GM04504 (cell line): ENCODE measurements around the gene AKAP9.
A peak's percentile ranks its signal among the peaks of the same experiment; 100 is the strongest.
"Not testable (repeated sequence)": the region's sequence is repeated elsewhere in the genome, so short reads cannot be mapped to it uniquely, and the experiment has no call there.

ENCODE experiments used
- DNase-seq: peaks from one replicate; pipeline ENCODE4 v3.0.0-alpha.2; 2012; ENCODE audit warnings: low read depth

AKAP9 gene

DNA sequence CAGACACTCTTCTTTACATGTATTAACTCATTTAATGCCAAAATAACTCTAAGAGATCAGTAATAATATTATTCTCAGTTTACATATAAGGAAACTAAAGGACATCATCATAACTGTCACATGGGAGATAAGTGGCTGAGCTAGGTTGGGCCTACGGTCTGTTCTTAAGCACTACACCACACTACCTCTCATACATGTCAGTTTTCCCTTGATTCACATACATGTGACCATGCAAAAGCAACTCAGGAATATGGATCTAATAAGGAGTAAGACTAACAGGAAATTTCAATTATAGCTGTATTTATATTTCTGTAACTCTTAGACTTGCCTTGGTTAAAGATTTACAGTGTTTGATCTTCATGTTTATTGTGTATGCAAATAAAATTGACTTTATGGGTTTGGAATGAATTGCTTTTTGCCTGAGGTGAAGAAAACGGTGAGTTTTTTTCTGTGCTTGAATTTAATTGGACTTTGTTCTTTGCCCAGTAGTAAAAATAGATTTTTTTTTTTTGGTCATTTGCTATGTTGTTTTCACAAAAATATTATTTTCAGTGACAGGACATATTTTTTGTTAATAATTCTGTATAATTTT, 123.9 kb downstream of the AKAP9 start:
- no peak for DNase-seq

DNA sequence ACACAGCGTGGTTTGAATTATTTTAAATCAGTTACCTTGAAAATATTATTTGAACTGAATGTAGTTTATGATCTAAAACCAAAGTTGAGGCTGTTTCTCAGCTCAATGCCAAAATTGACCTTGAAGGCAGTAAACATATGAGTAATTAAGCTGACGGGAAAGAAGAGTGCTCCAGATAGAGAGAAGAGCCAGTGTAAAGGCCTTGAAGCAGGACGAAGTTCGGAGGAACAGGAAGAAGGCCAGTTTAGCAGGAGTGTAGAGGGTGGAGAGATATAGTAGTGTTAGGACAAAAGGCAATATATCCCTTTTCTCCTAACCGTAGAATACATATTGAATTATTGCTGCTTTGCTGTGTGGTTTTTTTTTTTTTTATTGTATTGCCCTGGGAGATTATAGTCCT, 130.4 kb downstream of the AKAP9 start:
- DNase-seq: no peak

DNA sequence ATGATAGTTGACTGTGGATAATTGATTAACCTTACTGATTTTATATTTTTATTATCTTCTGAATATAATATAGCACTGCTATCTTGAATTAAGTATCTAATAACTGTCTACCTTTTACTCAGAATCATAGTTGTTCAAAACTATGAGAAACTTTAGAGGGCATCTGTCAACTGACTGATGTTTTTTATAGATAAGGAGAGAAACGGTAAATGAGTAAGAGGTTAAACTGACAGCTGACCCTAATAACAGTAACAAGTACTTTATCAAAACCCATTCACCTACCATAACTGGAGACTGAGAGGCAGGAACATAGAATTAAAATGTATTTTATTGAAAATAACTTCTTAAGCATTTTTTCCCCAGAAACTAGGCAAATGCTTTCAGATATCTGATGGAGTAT, 131.5 kb downstream of the AKAP9 start:
- DNase-seq: no peak

DNA sequence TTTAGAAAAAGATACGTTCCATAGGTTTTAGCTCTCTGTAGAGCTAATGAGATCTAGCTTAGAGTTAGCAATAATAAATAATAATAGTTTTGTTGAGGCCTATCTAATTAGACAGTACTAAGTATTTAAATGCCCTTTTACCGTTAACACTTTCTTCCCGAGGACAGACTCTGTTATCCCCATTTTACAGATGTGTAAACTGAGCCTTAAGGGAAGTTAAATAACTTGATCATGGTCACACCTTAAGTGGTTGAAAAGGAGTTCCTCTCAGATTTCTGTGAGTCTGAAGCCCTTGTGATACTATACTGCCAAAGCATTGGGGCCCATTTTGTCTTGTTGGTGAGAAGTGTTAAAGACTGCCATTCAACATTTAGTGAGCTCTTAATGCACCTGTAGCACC, 132.0 kb downstream of the AKAP9 start:
- DNase-seq: no peak

DNA sequence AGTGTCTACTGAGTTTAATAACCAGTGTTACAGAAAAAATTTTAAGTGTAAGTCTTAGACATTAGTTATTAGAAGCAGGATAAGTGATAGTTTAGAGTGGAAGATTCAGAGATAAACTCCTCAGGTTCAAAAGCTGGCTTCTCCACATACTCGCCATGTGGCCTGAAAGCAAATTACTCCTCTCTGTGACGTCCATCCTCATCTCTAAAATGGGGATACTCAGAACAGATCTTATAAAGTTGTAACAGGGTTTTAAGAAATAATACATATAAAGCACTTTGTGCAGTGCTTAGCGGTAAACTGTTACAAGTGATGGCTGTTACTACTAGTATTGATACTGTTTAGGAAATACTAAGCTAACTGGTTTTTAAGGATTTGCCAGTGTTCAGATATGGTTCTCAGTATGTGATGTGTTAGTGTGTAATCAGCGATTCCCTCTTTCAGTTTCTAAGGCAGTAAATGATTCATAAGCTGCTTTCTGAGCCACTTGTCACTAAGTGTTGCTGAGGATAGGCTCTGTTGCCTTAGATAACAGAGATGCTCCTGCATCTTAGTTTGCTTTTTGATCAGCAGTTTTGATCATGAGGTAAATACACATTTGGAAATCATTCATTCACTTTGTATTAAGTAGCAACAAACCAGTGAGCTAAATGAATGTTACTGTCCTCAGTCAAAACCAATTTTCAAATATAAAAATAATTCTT, 134.9 kb downstream of the AKAP9 start:
- DNase-seq: no peak

DNA sequence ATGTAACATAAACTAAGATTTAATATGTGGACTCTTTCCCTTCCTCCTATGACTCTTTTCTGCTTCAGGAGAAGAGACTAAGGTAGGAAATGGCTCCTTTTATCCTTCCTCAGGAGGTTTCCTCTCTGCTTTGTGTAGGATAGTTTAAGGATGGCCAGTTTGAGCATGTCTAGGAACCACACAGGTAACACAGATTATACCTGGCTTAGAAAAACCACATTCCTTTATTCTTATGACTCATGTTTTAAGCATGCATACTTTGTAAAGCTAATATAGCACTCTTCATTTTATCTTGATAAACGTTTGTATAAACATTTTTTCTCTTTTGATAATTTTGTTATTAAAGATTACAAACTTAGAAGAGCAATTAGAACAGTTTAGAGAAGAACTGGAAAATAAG, 135.8 kb downstream of the AKAP9 start:
- DNase-seq: no peak

DNA sequence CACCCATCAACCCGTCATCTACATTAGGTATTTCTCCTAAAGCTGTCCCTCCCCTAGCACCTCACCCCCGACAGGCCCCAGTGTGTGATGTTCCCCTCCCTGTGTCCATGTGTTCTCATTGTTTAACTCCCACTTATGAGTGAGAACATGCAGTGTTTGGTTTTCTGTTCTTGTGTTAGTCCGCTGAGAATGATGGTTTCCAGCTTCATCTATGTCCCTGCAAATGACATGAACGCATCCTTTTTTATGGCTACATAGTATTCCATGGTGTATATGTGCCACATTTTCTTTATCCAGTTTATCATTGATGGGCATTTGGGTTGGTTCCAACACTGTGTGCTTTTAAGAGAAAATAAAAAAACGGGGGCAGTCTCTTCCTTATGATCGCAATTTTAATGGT, 143.3 kb downstream of the AKAP9 start:
- DNase-seq: not testable (repeated sequence)

DNA sequence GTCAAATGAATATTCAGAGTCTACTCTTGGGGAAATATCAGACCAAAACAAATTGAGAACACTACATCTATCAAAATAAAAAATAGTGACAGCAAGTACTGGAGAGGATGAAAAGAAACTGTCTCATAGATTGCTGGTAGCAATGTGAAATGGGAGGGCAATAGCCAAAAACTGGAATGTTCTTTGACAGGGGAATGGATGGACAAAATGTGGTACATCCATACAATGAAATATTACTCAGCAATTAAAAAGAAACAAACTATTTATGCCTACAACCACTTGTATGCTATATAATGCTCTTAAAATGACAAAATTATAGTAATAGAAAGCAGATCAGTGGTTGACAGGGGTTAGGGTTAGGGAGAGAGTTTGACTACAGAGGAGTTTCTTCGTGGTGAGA, 147.6 kb downstream of the AKAP9 start:
- no peak for DNase-seq

DNA sequence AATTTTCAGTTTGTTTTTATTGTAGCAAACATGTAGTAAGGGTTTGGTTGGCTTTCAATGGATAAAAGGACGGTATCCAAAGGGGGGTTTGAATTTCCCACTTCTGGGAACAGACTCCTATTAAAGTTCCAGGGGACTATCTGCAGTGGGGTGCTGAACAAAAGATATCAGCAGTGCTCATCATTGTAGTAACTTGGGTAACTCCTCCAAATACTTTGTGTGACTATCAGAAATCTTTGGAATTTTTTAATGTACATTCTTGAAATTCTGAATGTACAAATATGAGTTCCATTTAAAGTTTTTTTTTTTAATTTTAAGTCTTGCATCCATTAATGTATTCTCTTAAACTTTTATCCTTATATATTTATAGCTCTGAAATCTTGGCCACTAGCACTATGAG, 151.5 kb downstream of the AKAP9 start:
- DNase-seq: no peak

DNA sequence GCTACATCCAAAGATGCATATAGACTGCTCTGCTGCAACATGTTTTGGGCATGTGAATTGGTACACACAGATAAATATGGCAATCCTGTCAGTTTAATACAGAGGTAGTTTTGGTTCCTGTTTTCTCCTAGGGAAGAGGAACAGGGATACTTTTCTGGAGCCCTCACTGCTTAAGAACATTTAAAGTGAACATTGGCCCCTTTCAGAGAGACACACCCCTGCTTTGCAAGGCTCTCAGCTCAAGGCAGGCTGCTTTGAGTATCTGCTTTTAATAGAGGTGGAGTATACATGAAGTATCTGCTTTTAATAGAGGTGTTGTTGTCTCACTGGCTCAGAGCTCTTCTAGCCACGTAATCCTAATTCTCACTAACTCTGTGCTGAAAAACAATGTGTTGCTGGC, 154.7 kb downstream of the AKAP9 start:
- DNase-seq: no peak

DNA sequence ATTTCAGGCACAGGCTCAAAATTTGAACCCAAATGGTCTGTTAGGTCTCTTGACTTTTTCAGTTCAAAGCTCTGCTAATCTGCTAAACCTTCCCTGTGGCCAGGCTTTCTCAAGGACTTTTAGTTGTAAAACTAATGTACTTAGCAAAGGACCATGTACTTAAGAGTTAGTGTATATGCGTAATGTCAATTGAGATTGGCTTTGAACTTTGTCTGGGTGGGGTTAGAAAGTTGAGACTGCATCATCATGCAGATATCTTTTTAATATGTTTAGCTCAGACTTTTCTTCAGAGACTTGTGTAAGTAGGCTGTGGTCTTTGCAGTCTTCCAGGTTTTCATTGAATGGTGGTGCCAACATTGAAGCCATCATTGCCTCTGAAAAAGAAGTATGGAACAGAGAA, 159.9 kb downstream of the AKAP9 start:
- DNase-seq: no peak

- not testable (repeated sequence) for DNase-seq
These were observed 162.2 kb downstream of the AKAP9 start for GRCh38 chr7:92102862-92103261.

DNA sequence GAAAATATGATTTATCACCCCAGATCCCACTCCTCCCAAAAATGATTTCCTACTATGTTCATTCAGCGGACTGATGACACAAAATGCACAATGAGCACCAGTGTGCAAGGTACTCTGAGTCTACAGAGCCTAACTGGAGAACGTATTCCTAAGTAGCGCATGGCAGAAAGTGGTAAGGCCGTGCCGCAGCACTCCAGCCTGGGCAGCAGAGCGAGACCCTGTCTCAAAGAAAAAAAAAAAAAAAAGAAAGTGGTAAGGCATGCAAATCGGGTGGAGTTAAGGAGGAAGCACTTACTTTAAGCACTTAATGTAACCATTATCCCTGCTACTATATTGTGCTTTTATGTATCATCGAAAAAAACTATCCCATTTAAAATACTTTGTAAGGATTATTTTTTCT, 168.2 kb downstream of the AKAP9 start:
- no peak for DNase-seq

DNA sequence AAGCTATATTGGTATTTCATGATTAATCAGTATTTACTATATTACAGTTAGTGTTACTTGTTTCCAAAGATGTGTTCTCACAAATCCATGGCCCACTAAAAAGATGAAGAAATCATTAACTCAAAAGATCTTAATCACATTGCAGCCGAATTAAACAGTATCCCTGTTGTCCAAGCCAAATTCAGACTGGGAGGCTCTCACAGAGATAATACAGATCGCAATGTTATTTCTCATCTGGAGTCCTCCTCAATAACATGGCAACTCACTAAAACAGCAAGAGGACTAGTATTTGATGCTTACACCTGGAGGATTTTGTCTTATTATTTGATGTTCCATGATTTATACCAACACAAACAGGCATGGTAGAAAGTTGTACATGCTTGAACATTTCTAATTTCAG, 170.2 kb downstream of the AKAP9 start:
- DNase-seq: no peak

DNA sequence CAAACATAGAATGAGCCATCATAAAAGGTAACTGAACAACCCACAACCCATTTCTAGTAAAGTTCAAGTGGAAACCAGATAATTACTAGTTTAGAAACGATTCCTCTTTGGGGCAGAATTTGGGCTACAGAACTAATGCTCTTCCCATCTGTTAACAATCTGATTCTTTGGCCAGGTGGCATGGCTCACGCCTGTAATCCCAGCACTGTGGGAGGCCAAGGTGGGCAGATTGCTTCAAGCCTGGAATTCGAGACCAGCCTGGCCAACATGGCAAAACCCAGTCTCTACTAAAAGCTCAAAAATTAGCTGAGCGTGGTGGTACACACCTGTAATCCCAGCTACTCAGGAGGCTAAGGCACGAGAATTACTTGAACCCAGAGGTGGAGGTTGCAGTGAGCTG, 175.2 kb downstream of the AKAP9 start:
- no peak for DNase-seq

DNA sequence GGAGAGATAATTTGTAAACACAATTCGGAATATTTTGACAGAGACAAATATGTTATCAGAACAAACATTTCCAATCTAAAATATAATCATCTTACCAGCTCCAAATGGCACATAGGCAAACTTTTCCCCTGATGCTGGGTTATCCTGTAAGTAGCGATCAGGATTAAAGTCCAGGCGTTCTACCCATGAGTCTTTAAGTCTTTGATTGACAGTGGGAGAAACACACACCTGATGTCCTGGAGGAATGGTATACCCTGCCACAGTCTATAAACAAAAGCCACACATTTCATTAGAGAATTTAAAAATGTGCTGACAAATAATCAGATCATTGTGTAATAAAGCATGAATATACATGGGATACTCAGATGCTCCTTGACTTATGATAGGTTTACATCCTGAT, 176.3 kb downstream of the AKAP9 start:
- no peak for DNase-seq

DNA sequence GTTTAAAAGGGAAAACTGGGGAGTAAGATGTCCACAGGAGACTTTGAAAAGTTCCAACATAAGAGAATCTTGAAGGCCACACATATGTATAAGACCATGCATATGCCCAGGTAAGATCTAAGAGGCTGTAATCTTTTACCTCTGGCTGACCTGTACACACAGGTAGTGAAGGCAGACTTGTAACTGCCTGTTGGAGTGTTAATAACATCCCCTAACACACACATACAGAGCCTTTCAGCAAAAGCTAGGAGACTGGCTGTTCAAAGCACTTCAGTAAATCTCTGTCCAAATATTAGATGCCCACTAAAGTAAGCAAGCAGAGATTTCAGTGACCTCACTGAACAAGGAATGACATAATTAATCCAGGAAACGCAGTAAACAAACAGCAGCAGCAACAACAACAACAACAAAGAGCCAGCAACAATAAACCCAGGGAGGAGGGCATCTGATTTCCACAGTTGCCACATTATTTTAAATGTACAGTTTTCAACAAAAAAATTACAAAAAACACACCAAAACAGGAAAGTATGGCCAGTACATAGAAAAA, 178.6 kb downstream of the AKAP9 start:
- DNase-seq: no peak

DNA sequence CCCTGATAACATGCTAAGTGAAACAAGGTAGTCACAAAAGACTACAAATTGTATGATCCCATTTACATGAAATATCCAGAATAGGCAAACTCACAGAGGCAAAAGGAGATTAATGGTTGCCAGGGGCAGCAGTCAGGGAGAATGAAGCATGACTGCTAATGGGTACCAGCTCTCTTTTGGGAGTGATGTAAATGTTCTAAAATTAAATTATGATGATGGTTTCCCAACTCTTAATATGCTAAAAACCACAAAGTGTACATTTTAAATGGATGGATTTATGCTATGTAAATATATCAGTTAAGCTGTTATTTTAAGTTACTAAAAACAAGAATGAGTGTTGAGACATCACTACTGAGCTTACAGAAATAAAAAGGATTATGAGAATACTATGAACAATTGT, 181.0 kb downstream of the AKAP9 start:
- DNase-seq: no peak

DNA sequence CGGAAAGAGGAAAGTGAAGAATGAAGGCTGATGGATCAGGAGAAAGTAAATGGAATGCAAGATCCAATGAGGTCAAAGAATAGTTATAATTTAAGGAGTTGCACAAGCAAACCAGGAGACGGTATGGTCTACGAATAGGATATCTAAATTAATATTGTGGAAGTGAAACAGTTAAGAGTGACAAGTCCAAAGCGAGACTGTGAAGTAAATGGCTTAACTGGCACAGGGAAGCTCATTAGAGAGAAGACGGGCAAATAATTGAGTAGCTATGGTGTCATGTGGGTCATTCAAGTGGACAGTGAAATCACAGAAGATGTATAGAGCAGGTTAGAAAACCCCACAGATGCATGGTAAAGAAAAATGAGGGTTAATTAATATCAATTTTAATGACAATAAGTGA, 190.4 kb downstream of the AKAP9 start:
- no peak for DNase-seq

DNA sequence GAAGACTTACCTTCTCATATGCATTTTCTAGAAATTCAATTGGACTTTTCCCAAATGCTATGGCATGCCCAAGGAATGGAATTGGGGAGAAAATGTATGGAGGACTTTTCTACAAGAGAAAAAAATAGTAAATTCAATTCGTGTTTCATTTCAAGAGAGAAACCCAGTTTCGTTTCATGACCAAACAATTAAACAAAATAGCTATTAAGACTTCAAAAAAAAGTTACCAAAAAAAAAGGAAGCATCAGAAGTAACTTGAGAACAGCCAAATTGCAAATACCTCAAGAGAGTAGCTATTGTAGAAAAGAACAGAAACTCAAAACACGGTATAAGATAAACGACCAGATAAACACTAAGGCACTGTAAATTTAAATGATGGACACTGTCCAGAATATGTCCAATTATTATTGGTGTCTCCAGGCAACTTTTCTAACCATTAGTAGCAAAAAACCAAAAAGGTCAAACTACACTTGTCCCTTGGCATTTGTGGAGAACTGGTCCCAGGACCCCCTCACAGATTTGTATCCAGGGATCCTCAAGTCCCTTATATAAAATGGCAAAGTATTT, 191.2 kb downstream of the AKAP9 start:
- no peak for DNase-seq

DNA sequence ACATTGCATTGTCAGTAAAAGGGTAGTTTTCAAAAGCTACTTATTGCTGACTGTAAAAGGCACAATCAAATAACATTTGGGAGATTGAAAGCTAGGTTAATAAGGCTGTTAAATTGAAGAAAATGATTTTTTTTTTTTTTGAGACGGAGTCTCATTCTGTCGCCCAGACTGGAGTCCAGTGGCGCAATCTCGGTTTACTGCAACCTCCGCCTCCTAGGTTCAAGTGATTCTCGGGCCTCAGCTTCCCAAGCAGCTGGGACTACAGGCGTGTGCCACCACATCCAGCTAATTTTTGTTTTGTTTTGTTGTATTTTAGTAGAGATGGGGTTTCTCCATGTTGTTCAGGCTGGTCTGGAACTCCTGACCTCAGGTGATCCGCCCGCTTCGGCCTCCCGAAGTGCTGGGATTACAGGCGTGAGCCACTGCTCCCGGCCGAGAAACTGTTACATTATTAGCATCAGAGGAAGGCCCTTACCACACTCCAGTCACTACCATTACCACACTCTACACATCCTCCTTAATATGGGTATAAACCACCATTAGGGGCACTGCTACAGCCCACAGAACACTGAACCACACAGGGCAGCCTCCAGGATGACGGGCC, 192.6 kb downstream of the AKAP9 start:
- DNase-seq: no peak

DNA sequence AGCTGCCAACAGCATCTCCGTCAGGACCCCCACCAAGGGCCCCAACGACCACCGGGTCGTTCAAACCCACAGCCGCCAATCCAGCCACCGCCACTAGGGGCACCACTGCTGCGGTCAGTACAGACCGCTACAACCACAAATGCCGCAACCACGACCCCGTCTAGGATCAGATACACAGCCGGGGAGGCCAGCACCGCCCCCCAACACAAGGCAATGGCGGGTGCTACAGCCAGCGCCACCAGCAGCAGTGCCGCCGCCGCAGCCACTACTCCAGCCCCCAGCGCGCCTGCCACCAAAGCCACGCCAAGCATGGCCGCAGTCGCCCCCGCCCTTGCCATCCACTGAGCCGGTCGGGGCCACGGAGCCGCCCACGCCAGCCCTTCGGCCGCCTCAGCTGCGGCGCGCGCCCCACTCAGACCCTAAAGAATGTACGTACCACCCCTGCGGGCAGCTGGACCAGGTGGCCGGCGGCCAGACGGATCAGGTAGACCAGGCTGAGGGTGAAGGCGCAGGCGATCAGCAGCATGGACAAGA, 193.1 kb downstream of the AKAP9 start:
- DNase-seq: peak; percentile 18
